Measurements from ENCODE around the gene PIM2.

- TF ChIP-seq, protein P1, sequence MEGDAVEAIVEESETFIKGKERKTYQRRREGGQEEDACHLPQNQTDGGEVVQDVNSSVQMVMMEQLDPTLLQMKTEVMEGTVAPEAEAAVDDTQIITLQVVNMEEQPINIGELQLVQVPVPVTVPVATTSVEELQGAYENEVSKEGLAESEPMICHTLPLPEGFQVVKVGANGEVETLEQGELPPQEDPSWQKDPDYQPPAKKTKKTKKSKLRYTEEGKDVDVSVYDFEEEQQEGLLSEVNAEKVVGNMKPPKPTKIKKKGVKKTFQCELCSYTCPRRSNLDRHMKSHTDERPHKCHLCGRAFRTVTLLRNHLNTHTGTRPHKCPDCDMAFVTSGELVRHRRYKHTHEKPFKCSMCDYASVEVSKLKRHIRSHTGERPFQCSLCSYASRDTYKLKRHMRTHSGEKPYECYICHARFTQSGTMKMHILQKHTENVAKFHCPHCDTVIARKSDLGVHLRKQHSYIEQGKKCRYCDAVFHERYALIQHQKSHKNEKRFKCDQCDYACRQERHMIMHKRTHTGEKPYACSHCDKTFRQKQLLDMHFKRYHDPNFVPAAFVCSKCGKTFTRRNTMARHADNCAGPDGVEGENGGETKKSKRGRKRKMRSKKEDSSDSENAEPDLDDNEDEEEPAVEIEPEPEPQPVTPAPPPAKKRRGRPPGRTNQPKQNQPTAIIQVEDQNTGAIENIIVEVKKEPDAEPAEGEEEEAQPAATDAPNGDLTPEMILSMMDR (conservative IDR thresholded peaks at IDR 0.05; ENCODE audit: low read depth, low read length): no peak
- TF ChIP-seq EZH2 (IDR thresholded peaks at IDR 0.05; ENCODE audit: low read length, unreplicated experiment): no peak
Measured at GRCh38 chrX:48896611-48897011, 22.2 kb downstream of the PIM2 start.

Data from PC-3 (cell line).